ENCODE results near the gene COX7A1.
"Not testable (repeated sequence)": the region's sequence is repeated elsewhere in the genome, so short reads cannot be mapped to it uniquely, and the experiment has no call there.

The COX7A1 gene

DNA sequence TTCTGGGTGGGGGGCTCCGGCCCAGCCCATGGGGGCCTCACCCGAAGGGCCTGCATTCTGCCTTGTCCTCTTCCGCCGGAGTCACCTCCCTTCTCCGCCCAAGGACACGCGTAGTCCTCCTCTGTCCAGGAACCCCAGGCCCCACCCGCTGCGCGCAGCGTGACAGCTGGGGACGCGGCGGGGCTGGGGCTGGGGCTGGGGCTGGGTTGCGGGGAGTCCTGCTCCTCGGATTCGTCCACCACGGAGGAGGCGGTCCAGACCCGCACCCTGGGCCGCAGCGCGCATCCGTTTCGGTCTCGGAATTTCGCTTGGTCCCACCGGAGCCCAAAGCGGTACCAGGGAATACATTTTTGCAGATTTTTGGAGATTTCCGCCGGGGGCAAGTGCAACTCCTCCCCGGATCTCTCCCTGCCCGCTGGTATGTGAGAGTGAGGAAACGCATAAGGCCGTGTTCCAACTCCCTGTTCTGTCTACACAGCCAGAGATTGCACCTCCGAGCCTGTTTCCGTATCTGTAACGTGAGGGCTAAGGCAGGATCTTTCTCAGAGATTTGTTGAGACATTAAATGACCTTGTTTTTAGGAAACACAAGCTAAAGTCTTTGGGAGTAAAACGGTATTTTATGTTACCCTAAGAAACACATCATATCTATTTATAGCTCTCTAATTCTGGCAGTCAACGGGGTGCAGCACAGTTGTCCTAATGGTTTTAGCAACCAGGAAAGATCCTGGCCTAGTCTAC is at the start of gene COX7A1:
TSS of gene COX7A1 (minus strand) at position 96 of the 740 bp plus-strand sequence. CDS start at position 56, 40 bp downstream.
- DNase-seq (ENCODE audit: low read depth), result no peak

DNA sequence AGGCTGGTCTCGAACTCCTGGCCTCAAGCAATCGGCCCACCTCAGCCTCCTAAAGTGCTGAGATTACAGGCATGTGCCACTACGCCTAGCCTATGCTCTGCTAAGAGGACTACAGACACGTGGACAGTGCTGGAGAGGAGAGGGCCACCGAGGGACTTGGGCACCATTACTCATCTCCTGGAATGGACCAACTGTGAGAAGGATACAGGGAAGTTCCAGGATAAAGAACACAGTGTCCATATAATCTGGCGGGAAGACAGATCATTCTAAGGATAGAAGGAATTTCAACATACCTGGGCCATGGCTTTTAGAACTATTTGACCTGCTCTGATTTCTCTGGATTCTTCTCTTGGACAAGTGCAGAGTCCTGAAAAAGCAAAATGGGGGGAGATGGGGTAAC is 49.4 kb upstream of the COX7A1 start:
- no peak for DNase-seq (ENCODE audit: low read depth)

- no peak for DNase-seq (ENCODE audit: low read depth)
These were observed 45.9 kb upstream of the COX7A1 start for GRCh38 chr19:36198119-36198518.

GRCh38 chr19:36196249-36196648 is 44.0 kb upstream of the COX7A1 start:
- no peak for DNase-seq (ENCODE audit: low read depth)

GRCh38 chr19:36186722-36187121 is 34.5 kb upstream of the COX7A1 start:
- DNase-seq (ENCODE audit: low read depth), result not testable (repeated sequence)

DNA sequence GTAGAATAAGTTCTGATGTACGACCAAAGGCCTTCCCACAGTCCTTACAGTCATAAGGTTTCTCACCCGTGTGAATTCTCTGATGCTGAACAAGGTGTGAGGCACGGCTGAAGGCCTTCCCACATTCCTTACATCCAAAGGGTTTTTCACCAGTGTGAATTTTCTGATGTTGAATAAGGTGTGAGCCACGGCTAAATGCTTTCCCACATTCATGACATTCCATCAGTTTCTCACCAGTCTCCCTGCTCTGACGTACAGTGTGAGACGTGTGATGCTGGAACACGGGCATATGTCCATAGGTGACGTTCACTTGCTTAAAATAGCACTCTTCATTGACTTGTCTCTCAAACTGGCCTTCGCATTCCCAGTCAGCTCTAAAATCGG is 31.0 kb upstream of the COX7A1 start:
- no peak for DNase-seq (ENCODE audit: low read depth)

- DNase-seq (ENCODE audit: low read depth), result no peak
These were observed 30.5 kb upstream of the COX7A1 start for GRCh38 chr19:36182612-36183244.

DNA sequence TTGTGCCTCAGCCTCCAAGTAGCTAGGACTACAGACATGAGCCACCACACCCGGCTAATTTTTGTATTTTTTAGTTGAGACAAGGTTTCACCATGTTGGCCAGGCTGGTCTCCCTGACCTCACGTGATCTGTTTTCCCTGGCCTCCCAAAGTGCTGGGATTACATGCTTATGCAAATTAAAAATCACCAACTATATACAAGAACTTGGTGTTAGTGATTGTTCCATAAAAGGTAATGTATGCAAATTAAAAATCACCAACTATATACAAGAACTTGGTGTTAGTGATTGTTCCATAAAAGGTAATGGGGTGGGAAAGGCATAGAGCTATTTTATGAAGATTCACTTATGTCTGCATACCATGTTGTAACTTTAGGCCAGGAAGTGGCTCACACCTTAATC is 26.8 kb upstream of the COX7A1 start:
- not testable (repeated sequence) for DNase-seq (ENCODE audit: low read depth)

DNA sequence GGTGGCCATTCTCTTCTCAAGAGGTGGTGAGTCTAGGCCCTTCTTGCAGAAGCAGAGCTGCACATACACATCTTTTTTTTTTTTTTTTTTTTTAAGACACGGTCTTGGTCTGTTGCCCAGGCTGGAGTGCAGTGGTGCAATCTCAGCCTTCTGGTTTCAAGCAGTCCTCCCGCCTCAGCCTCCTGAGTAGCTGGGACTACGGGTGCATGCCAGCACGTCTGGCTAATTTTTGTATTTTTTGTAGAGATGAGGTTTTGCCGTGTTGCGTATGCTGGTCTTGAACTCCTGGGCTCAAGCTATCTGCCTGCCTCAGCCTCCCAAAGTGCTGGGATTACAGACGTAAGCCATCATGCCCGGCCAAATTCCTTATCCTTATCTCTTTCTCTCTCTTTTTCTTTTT is 21.6 kb upstream of the COX7A1 start:
- not testable (repeated sequence) for DNase-seq (ENCODE audit: low read depth)

- DNase-seq (ENCODE audit: low read depth), result no peak
These were observed 20.6 kb upstream of the COX7A1 start for GRCh38 chr19:36172852-36173251.

DNA sequence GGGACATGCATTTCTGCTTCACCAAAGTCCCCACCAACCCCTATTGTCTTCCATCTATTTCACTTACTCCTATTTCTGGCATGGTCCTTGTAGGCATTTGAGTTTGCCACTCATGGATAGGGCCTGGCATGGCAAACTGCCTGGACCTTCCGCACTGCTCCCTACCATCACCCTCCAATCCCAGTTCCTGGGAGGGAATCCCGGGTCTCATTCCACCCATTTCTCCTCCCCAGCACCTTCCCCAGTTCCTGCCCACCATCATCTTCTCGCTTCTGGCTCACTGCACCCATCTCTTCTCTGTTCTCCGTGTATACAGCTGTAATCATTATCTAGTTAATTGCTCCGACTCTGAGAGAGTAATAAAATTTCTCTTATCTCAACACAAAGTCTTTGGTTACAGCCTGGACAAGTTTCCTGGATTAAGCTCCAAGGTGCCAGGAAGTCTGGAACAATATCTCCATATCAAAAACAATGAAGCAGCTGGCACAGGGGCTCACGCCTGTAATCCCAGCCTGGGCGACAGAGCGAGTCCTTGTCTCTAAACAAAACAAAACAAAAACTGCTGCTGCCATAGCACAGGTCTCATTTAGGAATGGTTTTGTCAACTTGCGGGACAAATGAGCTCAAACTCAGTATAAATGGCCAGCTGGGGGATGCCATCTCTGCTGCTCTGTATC is 17.0 kb upstream of the COX7A1 start:
- DNase-seq (ENCODE audit: low read depth), result no peak

GRCh38 chr19:36163813-36164212 is 11.6 kb upstream of the COX7A1 start:
- no peak for DNase-seq (ENCODE audit: low read depth)

GRCh38 chr19:36160821-36161596 is 8.8 kb upstream of the COX7A1 start:
- DNase-seq (ENCODE audit: low read depth), result no peak

- DNase-seq (ENCODE audit: low read depth), result no peak
These were observed 879 bp upstream of the COX7A1 start for GRCh38 chr19:36153126-36153525.

DNA sequence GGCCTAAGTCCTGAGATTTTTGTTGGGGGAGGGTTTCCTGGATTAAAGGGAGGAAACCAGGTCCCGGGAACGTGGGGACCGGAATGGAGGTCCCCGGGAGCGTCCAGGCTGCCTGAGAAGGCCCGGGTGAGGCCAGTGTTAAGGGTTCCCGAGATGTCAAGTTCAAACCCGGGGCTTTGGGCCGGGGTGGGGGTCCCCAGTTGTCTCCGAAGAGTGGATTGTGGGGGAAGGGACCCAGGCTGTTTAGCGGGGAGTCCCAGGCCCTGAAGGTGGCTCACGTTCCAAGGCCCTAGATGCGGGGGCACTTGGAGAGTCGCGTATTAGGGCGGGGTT is 262 bp downstream of the COX7A1 start:
- DNase-seq (ENCODE audit: low read depth), result no peak

- no peak for DNase-seq (ENCODE audit: low read depth)
These were observed 866 bp downstream of the COX7A1 start for GRCh38 chr19:36151144-36152018.

GRCh38 chr19:36150586-36150985 is 1.7 kb downstream of the COX7A1 start:
- DNase-seq (ENCODE audit: low read depth), result no peak

DNA sequence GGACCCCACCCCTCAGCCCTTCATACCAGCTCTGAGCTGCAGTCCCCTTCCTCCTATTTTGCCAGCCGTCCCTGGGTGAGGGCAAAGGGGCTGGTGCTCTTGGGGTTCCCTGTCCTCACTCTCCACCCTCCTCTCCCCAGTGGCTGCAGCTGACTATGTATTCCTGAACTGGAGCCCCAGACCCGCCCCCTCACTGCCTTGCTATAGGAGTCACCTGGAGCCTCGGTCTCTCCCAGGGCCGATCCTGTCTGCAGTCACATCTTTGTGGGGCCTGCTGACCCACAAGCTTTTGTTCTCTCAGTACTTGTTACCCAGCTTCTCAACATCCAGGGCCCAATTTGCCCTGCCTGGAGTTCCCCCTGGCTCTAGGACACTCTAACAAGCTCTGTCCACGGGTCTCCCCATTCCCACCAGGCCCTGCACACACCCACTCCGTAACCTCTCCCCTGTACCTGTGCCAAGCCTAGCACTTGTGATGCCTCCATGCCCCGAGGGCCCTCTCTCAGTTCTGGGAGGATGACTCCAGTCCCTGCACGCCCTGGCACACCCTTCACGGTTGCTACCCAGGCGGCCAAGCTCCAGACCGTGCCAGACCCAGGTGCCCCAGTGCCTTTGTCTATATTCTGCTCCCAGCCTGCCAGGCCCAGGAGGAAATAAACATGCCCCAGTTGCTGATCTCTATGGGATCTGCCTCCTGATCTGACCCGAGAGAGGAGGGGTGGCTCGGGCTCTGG is 2.4 kb downstream of the COX7A1 start:
- DNase-seq (ENCODE audit: low read depth), result no peak

- no peak for DNase-seq (ENCODE audit: low read depth)
These were observed 7.6 kb downstream of the COX7A1 start for GRCh38 chr19:36144624-36145023.

- no peak for DNase-seq (ENCODE audit: low read depth)
These were observed 9.8 kb downstream of the COX7A1 start for GRCh38 chr19:36142496-36142895.

DNA sequence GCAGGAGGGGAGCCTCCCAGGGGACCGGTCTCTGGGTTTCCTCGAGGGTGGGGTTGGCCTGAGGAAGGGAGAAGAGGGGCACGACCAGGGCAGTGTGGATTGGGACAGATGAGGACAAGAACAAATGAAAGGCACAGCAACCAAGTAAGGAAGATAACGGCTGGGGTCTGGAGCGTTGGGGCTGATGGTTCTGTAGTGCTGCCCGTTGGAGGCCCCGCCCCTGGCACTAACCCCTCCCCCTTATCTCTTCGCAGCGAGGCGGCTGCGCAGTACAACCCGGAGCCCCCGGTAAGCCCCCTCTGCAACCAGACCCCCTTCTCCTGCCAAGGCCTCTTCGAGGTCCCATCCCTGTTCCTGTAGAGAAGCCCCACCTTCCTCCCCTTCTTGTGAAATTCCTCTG is 10.2 kb downstream of the COX7A1 start:
- DNase-seq (ENCODE audit: low read depth), result no peak
